Spleen (tissue), 7 donors: ENCODE measurements around the gene EPX.

Source experiments
- CTCF ChIP-seq, 11 experiments: fragments of 200-600 bp in 7 of 11; fragments of 450-650 bp in 4 of 11; sonication (generic) in 4 of 11; IDR thresholded peaks in 8 of 11; conservative IDR thresholded peaks in 3 of 11; 1 replicate in 7 of 11; 2 replicates in 4 of 11; pipeline versions ENCODE4 v1.4.0 to v1.8.0; 2016 to 2021; ENCODE audit warnings: antibody characterized with exemption in 11 of 11, inconsistent platforms in 4 of 11, mild to moderate bottlenecking in 1 of 11
- POLR2A ChIP-seq, 3 donors: fragments of 450-650 bp; IDR thresholded peaks; one replicate each; pipeline ENCODE4 v1.5.1; 2017; ENCODE audit warnings: antibody characterized with exemption in 3 of 3, mild to moderate bottlenecking in 1 of 3
- POLR2AphosphoS5 ChIP-seq, 3 donors: sonication (generic); formaldehyde crosslinking; IDR thresholded peaks; one replicate each; pipeline ENCODE4 v1.5.1; 2017; ENCODE audit warnings: antibody characterized with exemption in 3 of 3
- donor health status: DM: no; HTN: no; CAD: no; lungs with moderate emphysema.
- donor health status: DM: no; HTN: no; CAD: no.
- donor health status: DM: no; HTN: no; CAD: no.

DNA sequence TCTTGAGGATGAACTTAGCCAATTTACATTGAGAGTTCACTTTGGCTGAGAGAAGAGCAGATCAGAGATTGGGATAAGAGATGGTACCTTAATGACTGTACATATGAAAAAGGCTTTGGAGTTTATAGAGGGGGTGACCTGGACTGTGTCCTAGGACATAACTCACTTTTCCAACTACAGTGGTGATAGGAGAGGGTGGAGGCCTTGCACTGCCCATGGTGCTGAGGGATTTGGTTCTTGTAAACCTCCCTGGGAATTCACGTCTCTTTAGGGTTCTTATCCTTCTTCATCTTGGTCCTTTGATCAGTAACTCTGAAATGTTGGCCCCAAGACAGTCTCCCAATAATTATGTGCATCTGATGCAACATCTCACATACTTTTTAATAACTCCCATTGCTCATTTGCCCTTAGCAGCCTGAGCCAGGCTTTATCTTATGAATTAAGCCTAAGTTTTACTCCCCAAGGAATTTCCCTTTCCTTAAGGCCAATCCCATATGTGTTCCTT is 44.5 kb upstream of the EPX start, which contains the start of gene OR4D1:
- TF ChIP-seq CTCF (IDR thresholded peaks at IDR 0.05 in 8 of 11, conservative IDR thresholded peaks at IDR 0.05 in 3 of 11): no peak
- TF ChIP-seq POLR2AphosphoS5 (IDR thresholded peaks at IDR 0.05): no peak
- no peak for TF ChIP-seq POLR2A (IDR thresholded peaks at IDR 0.05)
